KOPT-K1 (cell line): ENCODE data around the gene RFXANK.

Experiments used
- H3K27ac ChIP-seq: fragments of 200-600 bp; sonication (generic); 2 replicates; pipeline ENCODE4 v1.5.1; 2016; ENCODE audit warnings: antibody characterized with exemption, mild to moderate bottlenecking, low read depth, low read length; ENCODE audit not compliant: poor library complexity, severe bottlenecking
- H3K36me3 ChIP-seq: fragments of 200-600 bp; sonication (generic); 2 replicates; pipeline ENCODE4 v1.5.1; 2017; ENCODE audit warnings: antibody characterized with exemption, mild to moderate bottlenecking, low read length, moderate library complexity; ENCODE audit not compliant: insufficient read depth
- H3K9me3 ChIP-seq: fragments of 200-600 bp; sonication (generic); 2 replicates; pipeline ENCODE4 v1.5.1; 2017; ENCODE audit warnings: antibody characterized with exemption, low read length, mild to moderate bottlenecking; ENCODE audit not compliant: insufficient read depth, poor library complexity, severe bottlenecking

The RFXANK gene

DNA sequence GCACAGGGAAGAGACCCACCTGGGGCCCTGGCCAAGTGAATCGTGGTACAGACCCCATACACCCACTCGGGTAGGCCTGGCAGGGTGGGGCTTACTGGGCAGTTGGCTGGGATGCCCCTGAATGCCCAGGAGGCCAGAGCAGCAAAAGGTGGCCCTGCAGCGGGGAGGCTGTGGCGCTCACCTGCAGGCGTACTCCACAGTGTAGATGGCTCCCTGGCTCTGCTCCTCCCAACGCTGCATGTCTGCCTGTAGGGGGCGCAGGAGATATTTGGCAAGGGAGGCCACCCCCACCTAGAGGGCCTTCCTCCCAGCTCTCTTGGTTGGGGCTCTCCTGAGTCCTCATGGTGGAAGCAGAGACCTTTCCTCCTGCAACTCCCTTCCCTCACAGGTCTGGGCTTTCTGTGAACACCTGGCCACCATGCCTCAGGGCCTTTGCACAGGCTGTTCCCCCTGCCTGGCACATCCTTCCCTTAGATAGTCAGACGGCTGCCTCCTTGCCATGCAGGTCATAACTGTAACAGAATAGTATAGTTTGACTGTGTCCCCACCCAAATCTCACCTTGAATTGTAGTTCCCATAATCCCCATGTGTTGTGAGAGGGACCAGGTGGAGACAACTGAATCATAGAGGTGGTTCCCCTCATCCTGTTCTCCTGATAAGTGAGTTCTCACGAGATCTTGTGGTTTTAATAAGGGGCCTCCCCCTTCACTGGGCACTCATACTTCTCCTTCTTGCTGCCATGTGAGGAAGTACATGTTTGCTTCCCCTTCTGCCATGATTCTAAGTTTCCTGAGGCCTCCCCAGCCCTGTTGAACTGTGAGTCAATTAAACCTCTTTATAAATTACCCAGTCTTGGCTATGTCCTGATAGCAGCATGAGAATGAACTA is 6.0 kb upstream of the RFXANK start:
- no peaks in the 10 kb centered on the region for H3K9me3 ChIP-seq
- no peak overlapping the region for H3K27ac ChIP-seq
- peaks cover 22% of the 10 kb centered on the region; the same call in 1 of the 2 replicates for H3K36me3 ChIP-seq

DNA sequence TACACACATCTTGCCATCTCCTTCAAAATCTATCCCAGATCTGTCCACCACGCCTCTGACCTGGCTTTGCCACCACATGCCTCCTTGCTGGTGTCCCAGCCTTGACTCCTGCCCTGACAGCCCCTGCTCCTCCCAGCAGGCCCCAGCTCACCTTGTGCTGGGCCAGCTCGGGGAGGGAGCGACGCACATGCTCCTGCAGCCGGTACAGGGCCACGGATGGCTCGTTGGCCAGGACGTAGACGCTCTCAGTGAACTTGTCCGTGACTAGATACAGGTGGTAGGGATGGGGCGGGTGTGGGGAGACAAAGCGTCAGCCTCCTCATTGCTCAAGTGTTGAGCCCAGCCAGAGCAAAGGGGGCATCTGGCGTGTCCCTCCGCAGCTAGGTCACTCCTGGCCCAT is 5.3 kb upstream of the RFXANK start:
- H3K9me3 ChIP-seq: no peaks in the 10 kb centered on the region
- H3K27ac ChIP-seq: no peak overlapping the region
- H3K36me3 ChIP-seq: peaks cover 16% of the 10 kb centered on the region; the same call in 1 of the 2 replicates

DNA sequence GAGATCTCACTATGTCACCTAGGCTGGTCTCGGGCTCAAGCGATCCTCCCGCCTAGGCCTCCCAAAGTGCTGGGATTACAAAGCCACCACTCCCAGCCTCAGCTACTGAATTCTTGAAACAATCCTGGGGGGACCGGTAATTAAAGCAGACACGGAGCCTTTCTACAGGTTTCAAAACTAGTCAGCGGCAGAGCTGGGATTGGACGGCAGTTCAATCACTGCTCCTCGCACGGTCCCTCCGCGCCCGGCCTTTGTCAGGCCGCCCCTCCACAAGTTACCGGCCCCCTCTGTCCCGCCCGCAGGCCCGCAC is 335 bp upstream of the RFXANK start:
- Histone ChIP-seq H3K36me3 (peaks cover 6% of the 10 kb centered on the region), H3K27ac (peak overlapping the region; percentile 97), H3K9me3 (no peaks in the 10 kb centered on the region)

DNA sequence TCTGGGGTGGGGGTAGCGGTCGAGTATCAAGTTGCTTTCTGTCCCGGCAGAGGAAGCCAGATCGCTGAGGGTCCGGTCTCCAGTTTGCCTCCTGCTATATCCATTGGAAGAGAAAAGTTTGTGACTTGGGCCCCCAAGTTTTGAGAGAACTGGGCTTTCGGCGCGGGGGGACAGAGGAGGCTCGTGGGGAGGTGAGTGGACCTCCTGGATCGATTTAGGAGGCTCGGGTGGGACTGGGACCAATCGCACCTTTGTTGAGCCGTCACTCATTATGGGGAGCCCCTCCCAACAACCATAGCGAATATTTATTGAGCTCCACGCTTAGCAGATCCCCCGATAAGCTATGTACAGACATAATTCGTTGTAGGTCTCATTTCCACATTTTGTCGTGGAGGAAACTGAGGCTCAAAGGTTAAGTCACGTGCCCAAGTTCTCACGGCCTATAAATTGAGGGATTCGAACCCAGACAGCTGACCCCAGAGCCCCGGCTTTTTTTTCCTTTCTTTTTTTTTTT is 909 bp downstream of the RFXANK start:
- Histone ChIP-seq H3K36me3 (peaks cover 14% of the 10 kb centered on the region), H3K27ac (peak overlapping the region; percentile 97), H3K9me3 (no peaks in the 10 kb centered on the region)

DNA sequence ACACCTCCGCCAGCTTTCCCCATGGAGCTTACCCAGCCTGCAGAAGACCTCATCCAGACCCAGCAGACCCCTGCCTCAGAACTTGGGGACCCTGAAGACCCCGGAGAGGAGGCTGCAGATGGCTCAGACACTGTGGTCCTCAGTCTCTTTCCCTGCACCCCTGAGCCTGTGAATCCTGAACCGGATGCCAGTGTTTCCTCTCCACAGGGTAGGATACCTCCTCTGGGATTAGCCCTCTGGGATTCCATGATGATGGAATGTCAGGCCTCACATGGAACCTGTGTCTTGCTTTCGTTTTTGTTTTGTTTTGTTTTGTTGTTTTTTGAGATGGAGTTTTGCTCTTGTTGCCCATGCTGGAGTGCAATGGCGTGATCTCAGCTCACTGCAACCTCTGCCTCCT is 1.9 kb downstream of the RFXANK start:
- peaks cover 24% of the 10 kb centered on the region for H3K36me3 ChIP-seq
- no peaks in the 10 kb centered on the region for H3K9me3 ChIP-seq
- no peak overlapping the region for H3K27ac ChIP-seq

DNA sequence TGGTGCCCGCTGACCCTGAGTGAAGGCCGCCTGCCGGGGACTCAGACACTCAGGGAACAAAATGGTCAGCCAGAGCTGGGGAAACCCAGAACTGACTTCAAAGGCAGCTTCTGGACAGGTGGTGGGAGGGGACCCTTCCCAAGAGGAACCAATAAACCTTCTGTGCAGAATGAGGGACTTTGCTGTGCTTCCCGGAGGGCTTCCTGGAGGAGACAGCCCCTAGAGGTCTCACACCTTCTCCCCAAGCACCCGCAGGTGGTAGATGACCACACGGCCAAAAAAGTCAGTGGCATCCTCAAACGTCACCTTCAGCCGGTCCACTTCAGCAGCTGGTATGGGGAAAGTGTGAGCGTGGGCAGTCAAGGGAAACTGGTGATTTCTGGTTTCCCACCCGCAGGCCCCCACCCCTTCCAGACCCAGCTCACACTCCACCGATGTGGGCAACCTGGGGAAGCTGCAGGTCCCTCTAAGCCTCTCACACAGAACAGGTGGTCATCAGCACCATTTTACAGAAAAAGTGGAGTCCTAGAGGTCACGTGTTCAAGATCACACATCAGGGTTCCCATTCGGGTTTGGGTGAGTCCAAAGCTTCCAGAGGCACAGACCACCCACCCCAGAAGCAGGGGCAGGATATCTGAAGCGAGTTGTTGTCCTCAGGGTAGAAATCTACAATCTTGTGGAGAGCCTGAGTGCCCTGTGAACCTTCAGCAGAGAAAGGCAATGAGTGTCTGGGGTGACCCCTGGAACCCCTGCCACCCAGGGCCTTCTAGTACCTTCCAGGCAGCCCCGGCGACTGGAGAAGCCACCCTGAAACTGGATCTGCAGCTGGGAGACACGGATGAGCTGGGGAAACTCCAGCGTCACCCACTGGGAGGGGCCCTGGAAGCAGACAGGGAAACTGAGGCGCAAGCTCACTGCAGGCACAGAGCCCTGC is 9.9 kb downstream of the RFXANK start:
- H3K36me3 ChIP-seq: peaks cover 46% of the 10 kb centered on the region
- H3K27ac ChIP-seq: peak overlapping the region; percentile 88
- H3K9me3 ChIP-seq: no peaks in the 10 kb centered on the region

DNA sequence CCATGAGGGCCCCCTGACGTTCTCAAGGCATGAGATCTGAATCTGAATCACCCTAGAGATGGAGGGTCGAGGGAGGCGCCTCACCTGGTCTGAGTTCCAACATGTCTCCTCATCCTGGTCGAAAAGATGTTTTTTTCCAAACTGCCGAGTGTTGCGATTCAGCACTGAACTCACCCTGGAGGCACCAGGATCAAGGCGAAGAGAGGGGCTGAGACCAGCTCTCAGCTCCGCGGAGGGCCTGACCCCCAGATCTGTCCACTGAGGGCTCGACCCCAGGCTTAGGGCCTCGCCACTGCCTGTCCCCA is 10.6 kb downstream of the RFXANK start:
- Histone ChIP-seq H3K27ac (peak overlapping the region; percentile 88), H3K36me3 (peaks cover 39% of the 10 kb centered on the region), H3K9me3 (no peaks in the 10 kb centered on the region)

DNA sequence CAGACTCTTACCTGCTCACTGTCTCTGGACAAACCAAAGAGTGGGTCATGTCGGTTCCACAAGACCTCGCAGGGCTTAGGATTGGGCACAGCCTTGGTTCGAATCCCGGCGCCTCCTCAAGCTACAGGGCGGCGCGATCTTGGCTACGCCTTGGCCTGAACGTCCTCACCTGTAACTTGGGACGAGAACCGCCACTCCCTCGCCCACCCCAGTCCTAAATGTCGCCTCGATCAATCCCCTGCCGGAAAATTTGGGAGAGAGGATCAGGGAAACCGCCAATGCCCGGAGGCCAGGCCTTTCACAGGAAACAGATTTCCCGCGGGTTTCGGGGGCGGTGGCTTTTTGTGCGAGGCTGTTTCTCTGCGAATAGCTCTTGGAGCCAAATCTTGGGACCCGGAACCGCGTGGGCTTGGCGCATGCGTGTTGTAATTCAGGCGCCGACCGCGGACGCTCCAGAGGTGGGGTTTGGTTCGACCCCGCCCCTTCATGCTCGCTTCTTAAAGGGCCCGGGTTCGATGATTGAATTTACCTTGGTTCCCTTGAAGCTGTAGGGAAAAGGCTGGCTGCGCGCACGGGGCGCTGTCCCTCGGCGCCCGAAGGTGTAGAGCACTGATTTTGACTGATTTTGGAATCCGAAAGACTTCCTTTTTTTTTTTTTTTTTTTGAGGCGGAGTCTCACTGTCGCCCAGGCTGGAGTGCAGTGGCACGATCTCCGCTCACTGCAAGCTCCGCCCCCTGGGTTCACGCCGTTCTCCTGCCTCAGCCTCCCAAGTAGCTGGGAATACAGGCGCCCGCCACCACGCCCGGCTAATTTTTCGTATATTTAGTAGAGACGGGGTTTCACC is 11.2 kb downstream of the RFXANK start, which contains the start of gene NR2C2AP:
Gene NR2C2AP (minus strand): TSS at position 403 of the 845 bp plus-strand sequence. CDS start 354 bp downstream, at position 49.
- Histone ChIP-seq H3K9me3 (no peaks in the 10 kb centered on the region), H3K36me3 (peaks cover 33% of the 10 kb centered on the region), H3K27ac (peak within 1 kb of the TSS; percentile 88)

DNA sequence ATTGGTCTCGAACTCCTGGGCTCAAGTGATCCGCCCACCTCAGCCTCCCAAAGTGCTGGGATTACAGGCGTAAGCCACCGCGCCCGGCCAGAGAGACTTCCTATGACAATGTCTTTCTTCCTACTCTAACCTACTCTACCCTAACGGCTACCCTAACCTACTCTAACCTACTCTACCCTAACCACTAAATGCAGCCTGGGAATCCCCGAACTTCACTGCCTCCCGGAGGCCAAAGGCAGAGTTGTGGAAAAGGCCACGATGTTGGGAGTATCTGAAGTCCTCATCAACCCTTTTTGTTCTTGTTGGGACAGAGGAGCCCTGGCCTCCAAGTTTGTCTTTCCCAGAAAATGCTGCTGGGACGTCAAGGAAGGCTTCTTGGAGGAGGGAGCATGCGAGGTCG is 12.1 kb downstream of the RFXANK start:
- Histone ChIP-seq H3K9me3 (no peaks in the 10 kb centered on the region), H3K27ac (no peak overlapping the region), H3K36me3 (peaks cover 24% of the 10 kb centered on the region)

DNA sequence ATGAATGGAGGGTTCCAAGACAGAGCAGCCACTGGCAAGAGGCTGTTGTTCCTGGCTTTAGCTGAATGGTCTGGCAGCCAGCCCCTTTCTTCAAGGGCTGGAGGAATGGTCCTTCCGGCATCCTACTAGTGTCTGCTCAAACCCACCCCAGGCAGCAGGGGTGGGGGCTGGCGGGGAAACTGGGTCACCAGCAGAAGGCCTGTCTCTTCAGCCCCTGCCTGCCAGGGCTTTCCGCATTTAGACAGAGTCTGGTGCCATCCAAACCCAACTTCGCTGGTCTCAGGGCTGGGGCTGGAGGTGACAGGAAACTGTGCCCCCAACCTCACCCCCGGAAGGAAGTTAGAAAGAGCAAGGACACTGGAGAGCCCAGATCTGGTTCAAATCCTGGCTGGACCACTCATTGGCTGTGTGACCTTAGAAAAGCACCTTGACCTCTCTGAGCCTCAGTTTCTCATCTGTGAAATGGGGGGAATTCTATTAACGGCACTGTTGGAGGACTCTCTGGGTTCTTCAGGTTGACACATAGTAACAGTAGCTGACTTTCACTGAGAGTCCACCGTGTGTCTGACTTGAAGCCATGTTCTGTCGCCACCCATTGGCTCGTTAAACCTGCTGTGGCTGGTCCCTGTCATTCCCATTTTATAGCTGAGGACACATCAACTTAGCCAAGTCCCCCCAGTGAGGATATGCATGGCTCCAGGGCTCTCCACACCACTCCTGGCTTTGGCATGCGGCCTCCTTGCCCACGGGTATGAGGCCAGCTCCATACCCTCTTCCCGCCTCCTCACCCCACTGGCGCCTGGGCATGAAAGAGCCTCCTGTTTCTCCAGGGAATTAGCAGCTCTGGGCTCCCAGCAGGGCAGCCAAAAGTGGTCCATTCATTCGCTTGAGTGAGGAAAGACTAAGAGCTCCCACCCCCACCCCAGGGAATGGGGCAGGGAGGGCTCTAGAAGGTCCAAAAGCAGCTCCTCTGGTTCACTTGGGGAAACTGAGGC is 13.7 kb downstream of the RFXANK start:
- Histone ChIP-seq H3K36me3 (peaks cover 15% of the 10 kb centered on the region; the same call in 1 of the 2 replicates), H3K9me3 (no peaks in the 10 kb centered on the region), H3K27ac (no peak overlapping the region)

DNA sequence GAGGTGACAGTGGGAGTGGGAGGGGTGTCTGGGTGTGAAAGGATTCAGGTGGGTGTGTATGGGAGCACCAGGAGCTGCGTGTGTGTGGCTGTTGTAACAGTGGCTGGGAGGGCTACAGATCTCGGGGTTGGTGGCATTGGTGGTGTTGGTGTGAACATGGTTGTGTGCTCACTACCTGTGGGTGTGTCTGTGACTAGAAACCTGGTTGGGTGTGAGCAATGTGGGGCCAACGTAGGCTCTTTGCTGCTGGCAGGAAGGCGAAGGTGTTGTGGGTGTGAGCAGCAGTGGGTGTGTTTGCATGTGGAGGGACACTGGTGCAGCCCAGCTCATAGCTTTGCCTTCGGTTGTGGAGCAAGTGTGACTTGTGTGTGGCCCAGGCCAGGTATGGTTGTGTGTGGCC is 14.9 kb downstream of the RFXANK start:
- Histone ChIP-seq H3K36me3 (peaks cover 5% of the 10 kb centered on the region; the same call in 1 of the 2 replicates), H3K9me3 (no peaks in the 10 kb centered on the region), H3K27ac (no peak overlapping the region)

DNA sequence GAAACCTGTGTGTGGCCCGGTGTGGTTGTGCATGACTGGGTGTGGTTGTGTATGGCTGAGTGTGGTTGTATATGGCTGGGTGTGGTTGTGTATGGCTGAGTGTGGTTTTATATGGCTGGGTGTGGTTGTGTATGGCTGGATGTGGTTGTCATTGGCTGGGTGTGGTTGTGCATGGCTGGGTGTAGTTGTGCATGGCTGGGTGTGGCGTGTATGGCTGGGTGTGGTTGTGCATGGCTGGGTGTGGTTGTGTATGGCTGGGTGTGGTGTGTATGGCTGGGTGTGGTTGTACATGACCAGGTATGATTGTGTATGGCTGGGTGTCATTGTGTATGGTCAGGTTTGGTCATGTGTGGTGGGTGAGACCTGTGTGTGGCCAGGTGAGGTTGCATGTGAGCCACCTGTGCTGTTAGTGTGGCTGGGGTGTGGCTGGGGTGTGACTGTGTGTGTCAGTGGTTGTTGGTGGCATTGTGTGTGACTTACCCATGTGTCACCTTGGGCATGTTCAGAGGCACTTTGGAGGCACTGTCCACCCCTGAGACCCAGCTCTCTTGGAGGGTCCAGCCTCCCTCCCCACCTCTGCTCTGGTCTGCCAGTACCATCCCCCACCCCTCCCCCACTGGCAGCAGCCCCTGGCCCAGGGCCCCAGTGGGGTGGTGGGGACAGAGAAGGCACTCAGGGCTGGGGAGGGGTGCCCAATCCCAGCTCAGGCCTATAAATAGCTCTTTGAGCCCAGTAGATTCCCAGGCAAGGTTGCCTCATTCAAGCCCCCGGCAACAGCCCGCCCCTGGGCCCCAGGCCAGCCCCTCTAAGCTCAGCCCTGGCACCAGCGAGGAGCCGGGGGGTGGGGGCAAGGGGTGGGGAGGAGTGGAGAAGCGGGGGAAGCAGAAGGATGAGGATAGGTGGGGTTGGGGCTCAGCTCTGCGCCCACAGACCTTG is 15.8 kb downstream of the RFXANK start:
- H3K36me3 ChIP-seq: no peaks in the 10 kb centered on the region
- H3K27ac ChIP-seq: no peak overlapping the region
- no peaks in the 10 kb centered on the region for H3K9me3 ChIP-seq

DNA sequence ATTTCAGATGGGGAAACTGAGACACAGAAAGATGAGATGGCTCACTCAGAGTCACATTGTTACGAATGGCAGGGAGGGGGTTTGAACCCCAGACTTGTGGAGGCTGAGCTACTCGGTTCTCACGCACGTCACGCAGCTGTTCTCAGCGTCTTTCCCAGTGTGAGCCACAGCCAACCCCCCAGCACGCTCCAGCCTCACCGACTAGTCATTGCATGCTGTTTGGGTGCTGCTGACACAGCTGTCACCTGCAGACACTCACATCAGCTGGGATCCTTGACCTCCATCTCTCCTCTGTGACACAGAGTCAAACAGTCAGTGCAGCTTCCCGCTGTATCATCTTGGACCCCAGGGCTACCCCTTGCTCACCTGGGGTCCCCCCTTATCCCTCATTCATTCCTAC is 17.3 kb downstream of the RFXANK start:
- no peaks in the 10 kb centered on the region for H3K9me3 ChIP-seq
- H3K36me3 ChIP-seq: no peaks in the 10 kb centered on the region
- no peak overlapping the region for H3K27ac ChIP-seq
